Astrocyte (in vitro differentiated cells and primary cell): ENCODE data around the gene NPAS3. TPM values are rescaled to one million over a fixed set of nuclear protein-coding genes. Genes with fewer than 3 reads are reported as not detected.
A peak's percentile ranks its signal among the peaks of the same experiment; 100 is the strongest.

Source experiments
- DNase-seq: peaks from one replicate; pipeline ENCODE4 v3.0.0-alpha.2; 2010; ENCODE audit warnings: low read depth
- FAIRE-seq: peaks from 2 replicates; lab custom pipeline; 2011; peaks lifted over from hg19 to GRCh38; lab: Jason Lieb, UNC
- H2AFZ ChIP-seq: 2 replicates; pipeline ENCODE4 v1.6.0; 2012; ENCODE audit warnings: low read depth, low read length, inconsistent platforms
- H3K27ac ChIP-seq: 2 replicates; pipeline ENCODE4 v1.5.1; 2011; ENCODE audit warnings: low read depth, low read length, inconsistent platforms
- H3K27me3 ChIP-seq: 2 replicates; pipeline ENCODE4 v1.6.0; 2011; ENCODE audit warnings: low read length, inconsistent platforms; ENCODE audit not compliant: insufficient read depth
- H3K36me3 ChIP-seq: 2 replicates; pipeline ENCODE4 v1.5.1; 2011; ENCODE audit warnings: low read length, inconsistent platforms; ENCODE audit not compliant: insufficient read depth
- H3K4me1 ChIP-seq: 2 replicates; pipeline ENCODE4 v1.5.1; 2011; ENCODE audit warnings: low read length, inconsistent platforms; ENCODE audit not compliant: insufficient read depth
- H3K4me2 ChIP-seq: 2 replicates; pipeline ENCODE4 v1.6.0; 2012; ENCODE audit warnings: low read length, inconsistent platforms
- H3K4me3 ChIP-seq: 2 replicates; pipeline ENCODE4 v1.5.1; 2011; ENCODE audit warnings: low read depth, mild to moderate bottlenecking, low read length, inconsistent platforms; ENCODE audit not compliant: insufficient read depth
- H3K79me2 ChIP-seq: 2 replicates; pipeline ENCODE4 v1.6.0; 2012; ENCODE audit warnings: mild to moderate bottlenecking, low read length, inconsistent platforms; ENCODE audit not compliant: insufficient read depth
- H3K9ac ChIP-seq: 2 replicates; pipeline ENCODE4 v1.6.0; 2012; ENCODE audit warnings: mild to moderate bottlenecking, low read length, inconsistent platforms
- H3K9me3 ChIP-seq: 2 replicates; pipeline ENCODE4 v1.5.1; 2012; ENCODE audit warnings: low read depth, mild to moderate bottlenecking, low read length, inconsistent platforms; ENCODE audit not compliant: insufficient read depth
- H4K20me1 ChIP-seq: 2 replicates; pipeline ENCODE4 v1.6.0; 2012; ENCODE audit warnings: low read length, inconsistent platforms; ENCODE audit not compliant: insufficient read depth
- H3K27ac Mint-ChIP-seq: one replicate; pipeline ENCODE4 v1.8.0; 2021; ENCODE audit warnings: mild to moderate bottlenecking, mixed read lengths; ENCODE audit not compliant: unreplicated experiment
- H3K27me3 Mint-ChIP-seq: one replicate; pipeline ENCODE4 v1.8.0; 2021; ENCODE audit warnings: low read depth, mixed read lengths; ENCODE audit not compliant: unreplicated experiment
- H3K36me3 Mint-ChIP-seq: one replicate; pipeline ENCODE4 v1.8.0; 2021; ENCODE audit warnings: low read depth, mixed read lengths; ENCODE audit not compliant: unreplicated experiment
- H3K4me1 Mint-ChIP-seq: one replicate; pipeline ENCODE4 v1.8.0; 2021; ENCODE audit warnings: low read depth, mixed read lengths; ENCODE audit not compliant: unreplicated experiment
- H3K4me3 Mint-ChIP-seq: one replicate; pipeline ENCODE4 v1.8.0; 2021; ENCODE audit warnings: mild to moderate bottlenecking, moderate library complexity, mixed read lengths; ENCODE audit not compliant: unreplicated experiment
- H3K9me3 Mint-ChIP-seq: one replicate; pipeline ENCODE4 v1.8.0; 2021; ENCODE audit warnings: mild to moderate bottlenecking, mixed read lengths; ENCODE audit not compliant: unreplicated experiment
- CTCF ChIP-seq: IDR thresholded peaks from 2 replicates; pipeline ENCODE4 v1.5.1; 2011; ENCODE audit warnings: low read depth, mild to moderate bottlenecking, inconsistent platforms, low read length, moderate library complexity; ENCODE audit not compliant: insufficient read depth
- EZH2 ChIP-seq: IDR thresholded peaks from 2 replicates; pipeline ENCODE4 v1.6.1; 2012; ENCODE audit warnings: mild to moderate bottlenecking, low read length, inconsistent platforms; ENCODE audit not compliant: insufficient read depth
- total RNA-seq: library from RNA; stranded (reverse); gene quantifications from 2 replicates; pipeline ENCODE4 v1.2.1, GENCODE V29; 2021

Gene NPAS3
- total RNA-seq, 1 donor from 2014 or later = 2.6 TPM

GRCh38 chr14:33563191-33563900, 624.7 kb downstream of the NPAS3 start:
- Histone ChIP-seq H3K9me3 (no peaks in the 10 kb centered on the region), H3K4me2 (no peak overlapping the region), H4K20me1 (no peaks in the 10 kb centered on the region), H3K27ac (no peak overlapping the region), H3K4me1 (peaks cover 40% of the 10 kb centered on the region), H3K9ac (no peak overlapping the region), H3K36me3 (no peaks in the 10 kb centered on the region), H3K27me3 (no peaks in the 10 kb centered on the region), H3K79me2 (no peaks in the 10 kb centered on the region), H2AFZ (no peak overlapping the region), H3K4me3 (no peak overlapping the region)
- no peak overlapping the region for H3K4me3 Mint-ChIP-seq
- DNase-seq (peak; percentile 37), FAIRE-seq (no peak)
- no peaks in the 10 kb centered on the region for H3K9me3 Mint-ChIP-seq
- no peaks in the 10 kb centered on the region for H3K27me3 Mint-ChIP-seq
- H3K36me3 Mint-ChIP-seq = no peaks in the 10 kb centered on the region
- no peak overlapping the region for H3K27ac Mint-ChIP-seq
- TF ChIP-seq EZH2 = no peak
- TF ChIP-seq CTCF = no peak
- H3K4me1 Mint-ChIP-seq = peaks cover 34% of the 10 kb centered on the region

DNA sequence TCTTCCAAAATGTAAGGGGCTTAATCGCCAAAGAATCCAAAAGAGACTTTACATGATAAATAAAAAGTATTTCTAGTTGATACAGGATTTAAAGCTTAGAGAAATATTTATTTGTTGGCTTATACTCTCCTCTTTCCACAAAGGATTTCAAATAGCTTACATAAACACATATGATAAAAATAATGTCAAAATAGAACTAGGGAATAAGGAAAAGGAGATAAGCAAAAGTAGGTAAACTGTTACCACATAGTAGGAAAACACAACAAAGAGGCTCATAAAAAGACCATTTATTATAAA, 625.2 kb downstream of the NPAS3 start:
- no peak overlapping the region for H3K4me3 ChIP-seq
- H3K9me3 Mint-ChIP-seq = no peaks in the 10 kb centered on the region
- FAIRE-seq = no peak
- H3K4me2 ChIP-seq = no peak overlapping the region
- no peak overlapping the region for H3K4me3 Mint-ChIP-seq
- H2AFZ ChIP-seq = no peak overlapping the region
- peaks cover 36% of the 10 kb centered on the region for H3K4me1 Mint-ChIP-seq
- no peaks in the 10 kb centered on the region for H3K79me2 ChIP-seq
- no peaks in the 10 kb centered on the region for H3K36me3 ChIP-seq
- H3K27me3 ChIP-seq = no peaks in the 10 kb centered on the region
- H4K20me1 ChIP-seq = no peaks in the 10 kb centered on the region
- H3K9ac ChIP-seq = no peak overlapping the region
- no peak overlapping the region for H3K27ac Mint-ChIP-seq
- no peak for DNase-seq
- H3K4me1 ChIP-seq = peaks cover 45% of the 10 kb centered on the region
- H3K27me3 Mint-ChIP-seq = no peaks in the 10 kb centered on the region
- TF ChIP-seq CTCF = no peak
- TF ChIP-seq EZH2 = no peak
- H3K36me3 Mint-ChIP-seq = no peaks in the 10 kb centered on the region
- H3K9me3 ChIP-seq = no peaks in the 10 kb centered on the region
- H3K27ac ChIP-seq = peak overlapping the region; percentile 77
